Jurkat, Clone E6-1 (cell line): ENCODE data around the gene PELI2.
A peak's percentile ranks its signal among the peaks of the same experiment; 100 is the strongest.
"Not testable (repeated sequence)": the region's sequence is repeated elsewhere in the genome, so short reads cannot be mapped to it uniquely, and the experiment has no call there.

ENCODE experiments used
- DNase-seq: peaks from one replicate; pipeline ENCODE4 v3.0.0-alpha.2; 2011; ENCODE audit warnings: low read depth, low spot score
- H3K4me3 ChIP-seq: 2 replicates; pipeline ENCODE4 v1.5.1; 2011; ENCODE audit warnings: mild to moderate bottlenecking, low read length, control low read depth, moderate library complexity

Gene PELI2

DNA sequence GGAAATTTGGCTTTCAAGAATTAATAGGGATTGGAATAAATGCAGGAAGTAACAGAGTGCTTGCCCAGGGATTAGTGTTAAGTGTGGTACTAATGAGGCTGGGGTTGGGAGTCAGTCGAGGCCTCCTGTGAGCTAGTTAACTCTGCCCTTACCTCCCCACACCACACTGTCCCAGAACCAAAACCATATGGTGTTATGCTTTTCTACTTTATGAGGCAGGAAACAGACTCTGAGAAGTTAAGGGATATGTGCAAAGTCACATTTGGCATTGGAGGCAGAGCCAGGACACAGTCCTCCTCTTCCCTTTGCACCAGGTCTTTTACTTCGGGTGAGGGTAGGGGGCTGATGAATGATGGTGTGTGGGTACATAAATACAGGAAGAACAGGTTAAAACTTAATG is 41.9 kb downstream of the PELI2 start:
- H3K4me3 ChIP-seq = no peak overlapping the region
- no peak for DNase-seq

- H3K4me3 ChIP-seq = no peak overlapping the region
- no peak for DNase-seq
Observed at GRCh38 chr14:56161658-56162057, 43.4 kb downstream of the PELI2 start.

DNA sequence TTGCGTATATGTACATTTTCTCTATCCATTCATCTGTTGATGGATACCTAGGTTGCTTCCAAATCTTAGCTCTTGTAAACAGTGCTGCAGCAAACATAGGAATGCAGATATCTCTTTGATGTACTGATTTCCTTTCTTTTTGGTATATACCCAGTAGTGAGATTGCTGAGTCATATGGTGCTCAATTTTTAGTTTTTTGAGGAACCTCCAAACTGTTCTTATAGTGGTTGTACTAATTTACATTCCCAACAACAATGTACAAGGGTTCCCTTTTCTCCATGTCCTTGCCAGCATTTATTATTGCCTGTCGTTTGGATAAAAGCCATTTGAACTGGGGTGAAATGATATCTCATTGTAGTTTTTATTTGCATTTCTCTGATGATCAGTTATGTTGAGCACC is 44.3 kb downstream of the PELI2 start:
- DNase-seq = no peak
- H3K4me3 ChIP-seq = no peak overlapping the region

GRCh38 chr14:56166579-56166978 is 48.4 kb downstream of the PELI2 start:
- H3K4me3 ChIP-seq, DNase-seq: not testable (repeated sequence)

DNA sequence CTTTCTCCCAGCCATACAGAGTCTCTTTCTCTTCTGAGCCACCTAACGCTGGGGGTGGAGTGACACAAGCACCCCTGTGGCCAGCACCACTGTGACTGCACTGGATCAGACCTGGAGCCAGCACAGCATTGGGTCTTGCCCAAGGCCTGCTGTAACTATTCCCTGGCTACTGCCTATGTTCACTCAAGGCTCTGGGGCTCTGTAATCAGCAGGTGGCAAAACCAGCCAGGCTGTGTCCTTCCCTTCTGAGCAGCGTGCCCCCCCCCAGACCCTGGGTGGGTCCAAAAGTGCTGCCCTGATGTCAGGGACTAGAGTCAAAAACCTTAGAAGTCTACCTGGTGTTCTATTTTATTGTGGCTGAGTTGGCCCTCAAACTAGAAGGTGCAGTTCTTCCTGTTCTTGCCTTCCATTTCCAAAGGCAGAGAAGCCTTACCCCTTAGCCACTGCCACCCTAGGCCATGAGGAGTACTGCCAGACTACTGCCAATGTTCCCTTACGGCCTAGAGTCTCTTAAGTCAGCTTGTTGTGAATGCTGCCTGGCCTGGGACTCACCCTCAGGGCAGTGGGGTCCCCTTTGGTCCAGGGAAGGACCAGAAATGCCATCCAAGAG is 49.9 kb downstream of the PELI2 start:
- no peak overlapping the region for H3K4me3 ChIP-seq
- DNase-seq = no peak

GRCh38 chr14:56170028-56170427 is 51.8 kb downstream of the PELI2 start:
- DNase-seq = no peak
- H3K4me3 ChIP-seq = no peak overlapping the region

DNA sequence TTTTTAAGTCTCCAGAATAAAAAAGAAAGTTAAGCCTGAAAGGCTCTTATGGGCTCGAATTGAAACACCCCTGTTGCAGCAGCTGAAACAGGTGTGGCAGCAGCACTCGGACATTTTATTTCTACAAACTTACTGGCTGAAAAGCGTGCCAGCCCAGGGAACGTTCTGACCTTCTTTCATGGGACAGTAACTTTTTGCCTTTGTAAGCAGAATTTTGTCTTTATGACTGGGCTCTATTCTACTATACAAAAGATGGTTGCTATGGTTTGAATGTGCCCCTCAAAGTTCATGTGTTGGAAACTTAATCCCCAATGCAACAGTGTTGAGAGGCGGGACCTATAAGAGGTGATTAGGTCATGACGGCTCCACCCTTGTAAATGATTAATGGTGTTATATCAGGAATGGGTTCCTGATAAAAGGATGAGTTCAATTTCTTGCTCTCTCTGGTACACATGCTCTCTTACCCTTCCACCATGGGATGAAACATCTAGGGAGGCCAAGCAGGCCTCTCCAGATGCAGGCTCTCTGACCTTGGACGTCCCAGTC is 52.7 kb downstream of the PELI2 start:
- no peak overlapping the region for H3K4me3 ChIP-seq
- DNase-seq = no peak

- peak overlapping the region; percentile 17 for H3K4me3 ChIP-seq
- DNase-seq = no peak
Observed at GRCh38 chr14:56172074-56172473, 53.9 kb downstream of the PELI2 start.

- no peak for DNase-seq
- H3K4me3 ChIP-seq = peak overlapping the region; percentile 17
Observed at GRCh38 chr14:56172571-56172971, 54.4 kb downstream of the PELI2 start.

GRCh38 chr14:56173365-56173922 is 55.2 kb downstream of the PELI2 start:
- H3K4me3 ChIP-seq = peak overlapping the region; percentile 19
- peak; percentile 96 for DNase-seq

GRCh38 chr14:56175773-56176172 is 57.6 kb downstream of the PELI2 start:
- DNase-seq = no peak

GRCh38 chr14:56176530-56176929 is 58.3 kb downstream of the PELI2 start:
- no peak overlapping the region for H3K4me3 ChIP-seq
- no peak for DNase-seq

More at GRCh38 chr14:56175773-56176172, 57.6 kb downstream of the PELI2 start:
- no peak overlapping the region for H3K4me3 ChIP-seq

GRCh38 chr14:56177036-56177435 is 58.8 kb downstream of the PELI2 start:
- H3K4me3 ChIP-seq = no peak overlapping the region
- no peak for DNase-seq

GRCh38 chr14:56180754-56181542 is 62.7 kb downstream of the PELI2 start:
- no peak for DNase-seq
- H3K4me3 ChIP-seq = no peak overlapping the region

- no peak for DNase-seq
- no peak overlapping the region for H3K4me3 ChIP-seq
Observed at GRCh38 chr14:56181681-56182085, 63.5 kb downstream of the PELI2 start.

DNA sequence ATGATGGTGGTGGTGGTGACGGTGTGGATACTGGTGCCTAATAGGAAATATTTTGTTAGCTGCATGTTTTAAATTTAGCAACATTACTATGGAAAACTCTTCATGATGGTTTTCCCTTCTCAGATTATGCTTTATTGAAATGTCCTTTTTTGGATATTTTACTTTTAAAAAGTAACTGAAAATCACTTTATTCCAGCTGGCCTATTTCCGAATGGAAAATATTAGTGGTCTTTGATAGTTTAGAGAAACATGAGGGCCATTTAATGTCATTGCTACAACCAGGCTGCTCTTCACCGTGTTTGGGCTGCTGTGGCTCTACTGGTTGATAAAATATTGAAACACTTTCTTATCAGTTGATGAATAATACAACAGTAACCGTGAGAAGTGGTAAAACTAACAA is 64.2 kb downstream of the PELI2 start:
- H3K4me3 ChIP-seq = no peak overlapping the region
- no peak for DNase-seq

DNA sequence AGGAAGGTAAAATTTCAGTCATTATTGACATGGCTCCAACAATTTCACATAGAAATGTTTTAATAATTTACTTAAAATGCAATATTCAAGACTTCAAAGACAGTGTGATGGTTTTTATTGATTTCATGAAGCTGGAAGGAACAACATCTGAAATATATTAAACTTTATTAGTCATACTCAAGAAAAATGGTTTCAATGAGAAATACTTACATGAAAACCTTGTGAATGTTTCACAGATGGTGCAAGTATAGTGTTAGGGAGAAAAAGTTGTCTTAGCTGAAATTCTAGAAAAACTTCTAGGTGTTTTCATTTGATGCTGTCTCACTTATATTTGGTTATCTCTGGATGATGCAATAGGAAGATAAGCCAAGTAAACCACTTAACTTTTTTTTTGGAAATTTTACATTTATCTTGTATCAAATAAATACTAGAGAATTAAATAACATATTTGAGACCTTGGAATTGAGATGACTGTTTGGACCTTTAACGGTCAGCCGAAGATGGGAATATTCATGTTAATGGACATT is 65.5 kb downstream of the PELI2 start:
- no peak for DNase-seq
- no peak overlapping the region for H3K4me3 ChIP-seq

DNA sequence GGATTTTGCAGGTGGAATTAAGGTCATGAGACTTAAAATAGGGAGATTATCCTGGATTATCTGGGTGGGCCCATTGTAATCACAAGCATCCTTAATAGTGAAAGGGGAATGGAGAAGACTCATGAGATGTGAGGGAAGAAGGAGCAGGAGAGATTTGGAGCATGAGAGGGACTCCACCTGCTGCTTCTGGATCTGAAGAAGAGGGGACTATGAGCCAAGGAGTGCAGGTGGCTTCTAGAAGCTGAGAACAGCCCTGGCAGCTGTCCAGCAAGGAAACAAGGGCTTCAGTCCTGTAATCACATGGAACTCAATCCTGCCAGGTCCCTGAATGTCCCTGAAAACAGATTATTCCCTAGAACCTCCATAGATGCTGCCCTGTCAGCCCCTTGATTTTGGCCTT is 67.8 kb downstream of the PELI2 start:
- no peak for DNase-seq
- no peak overlapping the region for H3K4me3 ChIP-seq

GRCh38 chr14:56187736-56188135 is 69.5 kb downstream of the PELI2 start:
- DNase-seq = no peak
- H3K4me3 ChIP-seq = no peak overlapping the region

DNA sequence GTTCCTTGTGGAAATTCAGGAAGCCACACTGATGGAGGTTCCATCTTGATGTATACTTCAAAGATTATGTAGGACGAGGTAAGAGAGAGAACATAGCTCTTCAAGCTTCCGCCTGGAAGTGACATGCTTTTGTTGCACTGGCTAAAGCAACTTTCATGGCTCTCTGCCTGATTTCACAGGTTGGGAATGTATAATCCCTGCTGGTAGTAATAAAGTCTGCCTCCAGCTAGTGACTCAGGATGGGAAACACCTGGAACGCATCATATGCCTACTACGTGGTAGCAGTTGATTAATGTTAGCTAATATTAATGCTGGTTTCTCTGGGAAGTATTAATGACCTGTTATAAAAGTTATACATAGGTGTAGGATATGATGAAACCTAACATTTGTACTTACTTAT is 71.1 kb downstream of the PELI2 start:
- no peak for DNase-seq

More for the DNA sequence above, 71.1 kb downstream of the PELI2 start:
- H3K4me3 ChIP-seq = no peak overlapping the region
